Activated CD8-positive, alpha-beta T cell treated with anti-CD3 and anti-CD28 coated beads for 36 hours (primary cell): ENCODE data around the gene ATP8A1. TPM values are rescaled to one million over a fixed set of nuclear protein-coding genes. Genes with fewer than 3 reads are reported as not detected.
"Not testable (repeated sequence)": the region's sequence is repeated elsewhere in the genome, so short reads cannot be mapped to it uniquely, and the experiment has no call there.

Experiments
- ATAC-seq: fragments of 200-7000 bp; cut with Tn5 transposase; one replicate; pipeline ENCODE4 v1.10.0; 2021; ENCODE audit warnings: mild to moderate bottlenecking, moderate library complexity
- CTCF ChIA-PET: fragments of 350-600 bp; sonication (Branson Sonifier 250); formaldehyde crosslinking; loops from one replicate; lab custom pipeline; 2021; ENCODE audit warnings: antibody characterized with exemption; lab: Charles Lee
- POLR2A ChIA-PET: fragments of 350-600 bp; sonication (Branson Sonifier 250); formaldehyde crosslinking; loops from one replicate; lab custom pipeline; 2021; ENCODE audit warnings: antibody characterized with exemption; lab: Charles Lee
- DNase-seq: peaks from one replicate; pipeline ENCODE4 v3.0.0-alpha.2; 2020
- H3K27ac Mint-ChIP-seq: one replicate; pipeline ENCODE4 v1.8.0; 2021; ENCODE audit warnings: mild to moderate bottlenecking, mixed read lengths
- H3K27me3 Mint-ChIP-seq: one replicate; pipeline ENCODE4 v1.8.0; 2021; ENCODE audit warnings: mixed read lengths
- H3K36me3 Mint-ChIP-seq: one replicate; pipeline ENCODE4 v1.8.0; 2021; ENCODE audit warnings: low read depth, mixed read lengths
- H3K4me1 Mint-ChIP-seq: one replicate; pipeline ENCODE4 v1.8.0; 2021; ENCODE audit warnings: low read depth, mixed read lengths
- H3K4me3 Mint-ChIP-seq: one replicate; pipeline ENCODE4 v1.8.0; 2021; ENCODE audit warnings: mild to moderate bottlenecking, moderate library complexity, mixed read lengths
- H3K9me3 Mint-ChIP-seq: one replicate; pipeline ENCODE4 v1.8.0; 2021; ENCODE audit warnings: mixed read lengths
- intact Hi-C: fragments of 100-400 bp; cut with micrococcal nuclease; formaldehyde crosslinking; loops from one replicate; pipeline ENCODE4 v1.10.0; 2022
- total RNA-seq, 2 experiments: library from RNA; stranded (reverse); gene quantifications; one replicate each; pipeline ENCODE4 v1.2.3, GENCODE V29; 2021
- TF ChIP-seq, protein P1 (sequence below): fragments of 200-600 bp; IDR thresholded peaks from one replicate; pipeline ENCODE4 v1.8.0; 2022; ENCODE audit warnings: antibody characterized with exemption, mild to moderate bottlenecking

ATP8A1 gene
- total RNA-seq = 10 to 100 TPM; 28.1 to 30.7 TPM

GRCh38 chr4:42656944-42657792, at the start of gene ATP8A1:
TSS of gene ATP8A1 (minus strand) at chr4:42657105. CDS start at chr4:42656873, 232 bp downstream.
- peaks cover 41% of the 10 kb centered on the region for H3K4me1 Mint-ChIP-seq
- intact Hi-C loops = no loop called here
- peaks cover 27% of the 10 kb centered on the region for H3K36me3 Mint-ChIP-seq
- ChIA-PET CTCF (interaction anchor here (0.6 to 5.1 kb wide), 17 partner anchors 8 to 207 kb away, joined by 3 to 27 read pairs (median 4); no protein-coding TSS in a partner anchor), POLR2A (interaction anchor here (0.7 to 3.3 kb wide), 18 partner anchors 9 to 73 kb away, joined by 3 to 23 read pairs (median 7); no protein-coding TSS in a partner anchor)
- DNase-seq = peak; percentile 93
- peaks cover 5% of the 10 kb centered on the region for H3K9me3 Mint-ChIP-seq
- H3K27me3 Mint-ChIP-seq = no peaks in the 10 kb centered on the region
- H3K4me3 Mint-ChIP-seq = peak within 1 kb of the TSS; percentile 93
- TF ChIP-seq, protein P1, sequence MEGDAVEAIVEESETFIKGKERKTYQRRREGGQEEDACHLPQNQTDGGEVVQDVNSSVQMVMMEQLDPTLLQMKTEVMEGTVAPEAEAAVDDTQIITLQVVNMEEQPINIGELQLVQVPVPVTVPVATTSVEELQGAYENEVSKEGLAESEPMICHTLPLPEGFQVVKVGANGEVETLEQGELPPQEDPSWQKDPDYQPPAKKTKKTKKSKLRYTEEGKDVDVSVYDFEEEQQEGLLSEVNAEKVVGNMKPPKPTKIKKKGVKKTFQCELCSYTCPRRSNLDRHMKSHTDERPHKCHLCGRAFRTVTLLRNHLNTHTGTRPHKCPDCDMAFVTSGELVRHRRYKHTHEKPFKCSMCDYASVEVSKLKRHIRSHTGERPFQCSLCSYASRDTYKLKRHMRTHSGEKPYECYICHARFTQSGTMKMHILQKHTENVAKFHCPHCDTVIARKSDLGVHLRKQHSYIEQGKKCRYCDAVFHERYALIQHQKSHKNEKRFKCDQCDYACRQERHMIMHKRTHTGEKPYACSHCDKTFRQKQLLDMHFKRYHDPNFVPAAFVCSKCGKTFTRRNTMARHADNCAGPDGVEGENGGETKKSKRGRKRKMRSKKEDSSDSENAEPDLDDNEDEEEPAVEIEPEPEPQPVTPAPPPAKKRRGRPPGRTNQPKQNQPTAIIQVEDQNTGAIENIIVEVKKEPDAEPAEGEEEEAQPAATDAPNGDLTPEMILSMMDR = no peak
- peak within 1 kb of the TSS; percentile 99 for H3K27ac Mint-ChIP-seq
- peak; percentile 93 for ATAC-seq

- Mint-ChIP-seq H3K9me3 (no peaks in the 10 kb centered on the region), H3K36me3 (no peaks in the 10 kb centered on the region), H3K4me3 (no peak overlapping the region), H3K27me3 (no peaks in the 10 kb centered on the region), H3K4me1 (peaks cover 2% of the 10 kb centered on the region), H3K27ac (no peak overlapping the region)
- POLR2A ChIA-PET = no interaction called here
- DNase-seq = no peak
- CTCF ChIA-PET = interaction anchor here (0.8 kb wide), 1 partner anchor 9 kb away, joined by 3 read pairs; no protein-coding TSS in a partner anchor
- intact Hi-C loops = no loop called here
- TF ChIP-seq, protein P1 = no peak
- no peak for ATAC-seq
These were observed 49.2 kb upstream of the ATP8A1 start for GRCh38 chr4:42706086-42706485.

GRCh38 chr4:42703813-42704212, 46.9 kb upstream of the ATP8A1 start:
- no peak for DNase-seq
- TF ChIP-seq, protein P1 = no peak
- H3K27ac Mint-ChIP-seq = no peak overlapping the region
- intact Hi-C loops = no loop called here
- H3K9me3 Mint-ChIP-seq = peaks cover 6% of the 10 kb centered on the region
- ChIA-PET CTCF (no interaction called here), POLR2A (no interaction called here)
- H3K4me3 Mint-ChIP-seq = no peak overlapping the region
- H3K36me3 Mint-ChIP-seq = no peaks in the 10 kb centered on the region
- peaks cover 2% of the 10 kb centered on the region for H3K4me1 Mint-ChIP-seq
- H3K27me3 Mint-ChIP-seq = no peaks in the 10 kb centered on the region
- ATAC-seq = no peak

DNA sequence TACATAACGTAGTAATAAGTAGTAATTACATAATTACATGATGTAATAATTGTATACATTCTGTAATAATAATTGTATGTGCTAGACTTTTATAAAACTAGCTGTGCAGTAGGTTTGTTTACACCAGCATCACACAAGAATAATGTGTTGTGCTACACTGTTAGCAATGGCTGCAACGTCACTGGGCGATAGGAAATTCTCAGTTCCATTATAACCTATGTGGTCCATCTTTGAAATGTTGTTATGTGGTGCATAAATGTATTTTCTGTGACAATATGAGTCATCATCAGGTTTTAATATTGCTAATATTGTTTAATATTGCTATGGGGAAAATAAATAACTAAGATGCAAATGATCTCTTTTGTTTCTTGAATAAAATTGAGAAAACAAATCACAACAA, 46.0 kb upstream of the ATP8A1 start:
- intact Hi-C loops = no loop called here
- Mint-ChIP-seq H3K36me3 (peaks cover 1% of the 10 kb centered on the region), H3K4me1 (peaks cover 2% of the 10 kb centered on the region), H3K4me3 (no peak overlapping the region), H3K9me3 (peaks cover 9% of the 10 kb centered on the region), H3K27ac (no peak overlapping the region), H3K27me3 (no peaks in the 10 kb centered on the region)
- CTCF ChIA-PET = no interaction called here
- ATAC-seq = no peak
- DNase-seq = no peak
- TF ChIP-seq, protein P1 = no peak
- POLR2A ChIA-PET = interaction anchor here (1.2 kb wide), 1 partner anchor 10 kb away, joined by 3 read pairs; no protein-coding TSS in a partner anchor

- ChIA-PET POLR2A (interaction anchor here (1.2 kb wide), 1 partner anchor 9 kb away, joined by 3 read pairs; no protein-coding TSS in a partner anchor), CTCF (interaction anchor here (1.2 kb wide), 1 partner anchor 36 kb away, joined by 3 read pairs; no protein-coding TSS in a partner anchor)
- DNase-seq, H3K36me3 Mint-ChIP-seq, intact Hi-C loops, H3K27ac Mint-ChIP-seq, H3K4me3 Mint-ChIP-seq, ATAC-seq, H3K27me3 Mint-ChIP-seq, H3K4me1 Mint-ChIP-seq: not testable (repeated sequence)
- peaks cover 13% of the 10 kb centered on the region for H3K9me3 Mint-ChIP-seq
These were observed 44.9 kb upstream of the ATP8A1 start for GRCh38 chr4:42701780-42702179.
